ENCODE results near the gene IZUMO1. TPM values are rescaled to one million over a fixed set of nuclear protein-coding genes. Genes with fewer than 3 reads are reported as not detected.

The IZUMO1 gene
- total and polyA plus RNA-seq, 9 of the 15 experiments (the other 6 are each of a cell fraction or from before 2014, with no cell fraction given): 0.14 to 2.1 (median 0.73) TPM

DNA sequence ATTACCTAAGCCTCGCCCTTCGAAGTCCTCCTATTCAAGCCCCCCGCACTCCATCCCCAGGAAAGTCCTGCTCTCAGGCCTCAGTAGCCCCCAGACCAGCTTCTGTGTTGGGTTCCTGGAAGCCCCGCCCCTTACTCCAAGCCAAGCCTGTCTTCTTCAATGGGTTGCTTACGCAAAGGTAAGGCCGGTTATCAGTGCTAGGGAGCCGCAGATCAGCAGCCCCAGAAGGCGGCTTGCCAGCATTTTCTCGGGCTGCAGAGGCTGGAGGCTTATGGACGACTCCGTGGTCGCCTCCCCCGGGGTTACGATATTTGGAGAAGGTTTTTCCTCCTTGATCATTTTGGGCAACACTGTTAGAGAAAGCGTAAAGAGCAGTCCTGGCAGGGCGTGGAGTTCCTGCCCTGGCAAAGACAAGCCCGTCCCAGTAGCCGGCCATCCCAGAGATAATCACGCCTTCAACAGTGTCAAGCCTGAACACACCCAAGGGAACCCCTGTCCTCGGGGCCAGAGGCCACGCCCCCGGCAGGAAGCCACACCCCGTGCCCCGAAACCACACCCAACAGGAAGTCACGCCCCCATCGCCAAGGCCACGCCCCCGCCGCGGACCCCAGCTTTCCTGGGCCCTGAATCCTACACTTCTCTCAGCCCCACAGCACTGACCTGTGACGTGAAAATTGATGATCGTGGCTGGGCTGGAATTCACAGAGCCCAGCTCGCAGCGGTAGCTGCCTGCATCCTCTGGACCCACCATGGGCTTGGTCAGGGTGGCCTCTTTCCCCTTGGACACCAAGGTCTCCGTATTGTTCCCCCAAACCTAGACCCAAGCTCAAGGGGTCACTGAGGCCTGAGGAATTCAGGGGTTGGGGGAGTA is 5.3 kb downstream of the IZUMO1 start (continued):
- TF ChIP-seq, protein P1, sequence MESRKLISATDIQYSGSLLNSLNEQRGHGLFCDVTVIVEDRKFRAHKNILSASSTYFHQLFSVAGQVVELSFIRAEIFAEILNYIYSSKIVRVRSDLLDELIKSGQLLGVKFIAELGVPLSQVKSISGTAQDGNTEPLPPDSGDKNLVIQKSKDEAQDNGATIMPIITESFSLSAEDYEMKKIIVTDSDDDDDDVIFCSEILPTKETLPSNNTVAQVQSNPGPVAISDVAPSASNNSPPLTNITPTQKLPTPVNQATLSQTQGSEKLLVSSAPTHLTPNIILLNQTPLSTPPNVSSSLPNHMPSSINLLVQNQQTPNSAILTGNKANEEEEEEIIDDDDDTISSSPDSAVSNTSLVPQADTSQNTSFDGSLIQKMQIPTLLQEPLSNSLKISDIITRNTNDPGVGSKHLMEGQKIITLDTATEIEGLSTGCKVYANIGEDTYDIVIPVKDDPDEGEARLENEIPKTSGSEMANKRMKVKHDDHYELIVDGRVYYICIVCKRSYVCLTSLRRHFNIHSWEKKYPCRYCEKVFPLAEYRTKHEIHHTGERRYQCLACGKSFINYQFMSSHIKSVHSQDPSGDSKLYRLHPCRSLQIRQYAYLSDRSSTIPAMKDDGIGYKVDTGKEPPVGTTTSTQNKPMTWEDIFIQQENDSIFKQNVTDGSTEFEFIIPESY (CRISPR knock-in tag; IDR thresholded peaks at IDR 0.05): no peak
- TF ChIP-seq ERF (CRISPR knock-in tag; IDR thresholded peaks at IDR 0.05) (no peak), PHF8 (IDR thresholded peaks at IDR 0.05; ENCODE audit: borderline replicate concordance, low read length) (peak; percentile 49; the same call in 1 of the 2 replicates), CAMTA2 (CRISPR knock-in tag; conservative IDR thresholded peaks at IDR 0.05) (0 out of 2 replicates have a peak, but pooled peaks have one; percentile 75), HNRNPUL1 (IDR thresholded peaks at IDR 0.05; ENCODE audit: low read length) (no peak), ZNF23 (CRISPR knock-in tag; IDR thresholded peaks at IDR 0.05) (no peak), HDAC1 (IDR thresholded peaks at IDR 0.05) (peak in 1 of 2 experiments; percentile 13; a peak in 1 of 4 replicates), HCFC1 (IDR thresholded peaks at IDR 0.05; ENCODE audit: low read depth, low read length) (0 out of 2 replicates have a peak, but pooled peaks have one; percentile 14), MCM3 (IDR thresholded peaks at IDR 0.05) (no peak), NFRKB (IDR thresholded peaks at IDR 0.05; ENCODE audit: low read depth) (no peak), GTF2F1 (IDR thresholded peaks at IDR 0.05; ENCODE audit: low read depth, low read length) (no peak; the same call in 1 of the 2 replicates), POLR2B (IDR thresholded peaks at IDR 0.05; ENCODE audit: low read depth, partially characterized antibody) (peak; percentile 33), MBD2 (IDR thresholded peaks at IDR 0.05; ENCODE audit: borderline replicate concordance, low read depth) (no peak), EGR1 (conservative IDR thresholded peaks at IDR 0.05) (peak; percentile 49), BMI1 (IDR thresholded peaks at IDR 0.05; ENCODE audit: low read length) (no peak)
- TF ChIP-seq, protein P2, sequence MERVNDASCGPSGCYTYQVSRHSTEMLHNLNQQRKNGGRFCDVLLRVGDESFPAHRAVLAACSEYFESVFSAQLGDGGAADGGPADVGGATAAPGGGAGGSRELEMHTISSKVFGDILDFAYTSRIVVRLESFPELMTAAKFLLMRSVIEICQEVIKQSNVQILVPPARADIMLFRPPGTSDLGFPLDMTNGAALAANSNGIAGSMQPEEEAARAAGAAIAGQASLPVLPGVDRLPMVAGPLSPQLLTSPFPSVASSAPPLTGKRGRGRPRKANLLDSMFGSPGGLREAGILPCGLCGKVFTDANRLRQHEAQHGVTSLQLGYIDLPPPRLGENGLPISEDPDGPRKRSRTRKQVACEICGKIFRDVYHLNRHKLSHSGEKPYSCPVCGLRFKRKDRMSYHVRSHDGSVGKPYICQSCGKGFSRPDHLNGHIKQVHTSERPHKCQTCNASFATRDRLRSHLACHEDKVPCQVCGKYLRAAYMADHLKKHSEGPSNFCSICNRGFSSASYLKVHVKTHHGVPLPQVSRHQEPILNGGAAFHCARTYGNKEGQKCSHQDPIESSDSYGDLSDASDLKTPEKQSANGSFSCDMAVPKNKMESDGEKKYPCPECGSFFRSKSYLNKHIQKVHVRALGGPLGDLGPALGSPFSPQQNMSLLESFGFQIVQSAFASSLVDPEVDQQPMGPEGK (CRISPR knock-in tag; IDR thresholded peaks at IDR 0.05; ENCODE audit: borderline replicate concordance): no peak
- TF ChIP-seq, protein P3, sequence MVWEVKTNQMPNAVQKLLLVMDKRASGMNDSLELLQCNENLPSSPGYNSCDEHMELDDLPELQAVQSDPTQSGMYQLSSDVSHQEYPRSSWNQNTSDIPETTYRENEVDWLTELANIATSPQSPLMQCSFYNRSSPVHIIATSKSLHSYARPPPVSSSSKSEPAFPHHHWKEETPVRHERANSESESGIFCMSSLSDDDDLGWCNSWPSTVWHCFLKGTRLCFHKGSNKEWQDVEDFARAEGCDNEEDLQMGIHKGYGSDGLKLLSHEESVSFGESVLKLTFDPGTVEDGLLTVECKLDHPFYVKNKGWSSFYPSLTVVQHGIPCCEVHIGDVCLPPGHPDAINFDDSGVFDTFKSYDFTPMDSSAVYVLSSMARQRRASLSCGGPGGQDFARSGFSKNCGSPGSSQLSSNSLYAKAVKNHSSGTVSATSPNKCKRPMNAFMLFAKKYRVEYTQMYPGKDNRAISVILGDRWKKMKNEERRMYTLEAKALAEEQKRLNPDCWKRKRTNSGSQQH (CRISPR knock-in tag; IDR thresholded peaks at IDR 0.05): no peak
- TF ChIP-seq, protein P4, sequence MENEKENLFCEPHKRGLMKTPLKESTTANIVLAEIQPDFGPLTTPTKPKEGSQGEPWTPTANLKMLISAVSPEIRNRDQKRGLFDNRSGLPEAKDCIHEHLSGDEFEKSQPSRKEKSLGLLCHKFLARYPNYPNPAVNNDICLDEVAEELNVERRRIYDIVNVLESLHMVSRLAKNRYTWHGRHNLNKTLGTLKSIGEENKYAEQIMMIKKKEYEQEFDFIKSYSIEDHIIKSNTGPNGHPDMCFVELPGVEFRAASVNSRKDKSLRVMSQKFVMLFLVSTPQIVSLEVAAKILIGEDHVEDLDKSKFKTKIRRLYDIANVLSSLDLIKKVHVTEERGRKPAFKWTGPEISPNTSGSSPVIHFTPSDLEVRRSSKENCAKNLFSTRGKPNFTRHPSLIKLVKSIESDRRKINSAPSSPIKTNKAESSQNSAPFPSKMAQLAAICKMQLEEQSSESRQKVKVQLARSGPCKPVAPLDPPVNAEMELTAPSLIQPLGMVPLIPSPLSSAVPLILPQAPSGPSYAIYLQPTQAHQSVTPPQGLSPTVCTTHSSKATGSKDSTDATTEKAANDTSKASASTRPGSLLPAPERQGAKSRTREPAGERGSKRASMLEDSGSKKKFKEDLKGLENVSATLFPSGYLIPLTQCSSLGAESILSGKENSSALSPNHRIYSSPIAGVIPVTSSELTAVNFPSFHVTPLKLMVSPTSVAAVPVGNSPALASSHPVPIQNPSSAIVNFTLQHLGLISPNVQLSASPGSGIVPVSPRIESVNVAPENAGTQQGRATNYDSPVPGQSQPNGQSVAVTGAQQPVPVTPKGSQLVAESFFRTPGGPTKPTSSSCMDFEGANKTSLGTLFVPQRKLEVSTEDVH (IDR thresholded peaks at IDR 0.05; ENCODE audit: low read depth, partially characterized antibody): no peak
- TF ChIP-seq, protein P5, sequence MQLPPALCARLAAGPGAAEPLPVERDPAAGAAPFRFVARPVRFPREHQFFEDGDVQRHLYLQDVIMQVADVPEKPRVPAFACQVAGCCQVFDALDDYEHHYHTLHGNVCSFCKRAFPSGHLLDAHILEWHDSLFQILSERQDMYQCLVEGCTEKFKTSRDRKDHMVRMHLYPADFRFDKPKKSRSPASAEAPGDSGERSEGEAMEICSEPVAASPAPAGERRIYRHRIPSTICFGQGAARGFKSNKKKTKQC (CRISPR knock-in tag; IDR thresholded peaks at IDR 0.05): peak; percentile 65
